Measurements from ENCODE around the gene CENPE.

The CENPE gene

DNA sequence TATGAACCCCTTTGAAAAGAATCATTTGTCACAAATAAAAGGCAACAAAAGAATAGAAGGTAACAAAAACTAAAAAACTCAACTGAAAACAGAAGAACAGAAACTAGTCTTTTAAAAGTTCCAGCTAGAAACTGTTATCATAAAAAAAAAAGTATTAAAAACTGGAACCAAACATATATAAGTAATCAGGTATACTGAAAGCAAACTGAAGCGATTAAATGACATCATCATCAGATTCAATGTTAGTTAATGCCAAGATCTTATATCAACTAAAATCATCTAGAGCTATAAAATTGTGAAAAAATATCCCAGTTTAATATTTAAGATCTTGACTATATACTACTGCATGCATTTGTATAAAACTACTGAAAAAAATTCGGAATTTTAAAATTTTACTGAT lies 36.0 kb downstream of the CENPE start:
- DNase-seq (ENCODE audit: low spot score), result no peak
- H3K27ac ChIP-seq, result no peak overlapping the region
- POLR2A ChIA-PET (ENCODE audit: low non-redundant PET), result no interaction called here
- TF ChIP-seq, protein P1, sequence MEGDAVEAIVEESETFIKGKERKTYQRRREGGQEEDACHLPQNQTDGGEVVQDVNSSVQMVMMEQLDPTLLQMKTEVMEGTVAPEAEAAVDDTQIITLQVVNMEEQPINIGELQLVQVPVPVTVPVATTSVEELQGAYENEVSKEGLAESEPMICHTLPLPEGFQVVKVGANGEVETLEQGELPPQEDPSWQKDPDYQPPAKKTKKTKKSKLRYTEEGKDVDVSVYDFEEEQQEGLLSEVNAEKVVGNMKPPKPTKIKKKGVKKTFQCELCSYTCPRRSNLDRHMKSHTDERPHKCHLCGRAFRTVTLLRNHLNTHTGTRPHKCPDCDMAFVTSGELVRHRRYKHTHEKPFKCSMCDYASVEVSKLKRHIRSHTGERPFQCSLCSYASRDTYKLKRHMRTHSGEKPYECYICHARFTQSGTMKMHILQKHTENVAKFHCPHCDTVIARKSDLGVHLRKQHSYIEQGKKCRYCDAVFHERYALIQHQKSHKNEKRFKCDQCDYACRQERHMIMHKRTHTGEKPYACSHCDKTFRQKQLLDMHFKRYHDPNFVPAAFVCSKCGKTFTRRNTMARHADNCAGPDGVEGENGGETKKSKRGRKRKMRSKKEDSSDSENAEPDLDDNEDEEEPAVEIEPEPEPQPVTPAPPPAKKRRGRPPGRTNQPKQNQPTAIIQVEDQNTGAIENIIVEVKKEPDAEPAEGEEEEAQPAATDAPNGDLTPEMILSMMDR (conservative IDR thresholded peaks at IDR 0.05; ENCODE audit: low read depth), result no peak
- CTCF ChIA-PET, result interaction anchor here (0.6 kb wide), 1 partner anchor 289 kb away, joined by 3 read pairs; no protein-coding TSS in a partner anchor

DNA sequence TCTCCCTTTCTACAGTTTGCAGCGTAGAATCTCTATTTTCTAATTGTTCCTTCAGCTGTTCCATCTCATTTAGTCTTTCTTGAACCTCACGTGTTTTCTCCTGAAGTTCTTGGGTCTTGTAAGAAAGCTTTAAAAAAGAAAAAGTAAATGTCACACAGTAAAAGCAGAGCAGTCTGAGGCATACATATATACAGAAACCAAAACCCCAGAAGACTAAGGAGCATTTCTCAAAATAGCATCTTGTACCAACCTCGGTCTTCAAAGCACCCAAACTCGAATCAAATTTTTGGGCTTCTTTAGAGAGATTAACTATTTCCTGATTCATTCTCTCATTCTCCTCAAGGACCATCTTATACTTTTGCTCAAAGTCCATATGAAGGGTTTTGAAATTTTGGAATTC lies 39.4 kb downstream of the CENPE start:
- TF ChIP-seq, protein P1 (conservative IDR thresholded peaks at IDR 0.05; ENCODE audit: low read depth), result no peak
- DNase-seq (ENCODE audit: low spot score), result no peak
- POLR2A ChIA-PET (ENCODE audit: low non-redundant PET), result no interaction called here

DNA sequence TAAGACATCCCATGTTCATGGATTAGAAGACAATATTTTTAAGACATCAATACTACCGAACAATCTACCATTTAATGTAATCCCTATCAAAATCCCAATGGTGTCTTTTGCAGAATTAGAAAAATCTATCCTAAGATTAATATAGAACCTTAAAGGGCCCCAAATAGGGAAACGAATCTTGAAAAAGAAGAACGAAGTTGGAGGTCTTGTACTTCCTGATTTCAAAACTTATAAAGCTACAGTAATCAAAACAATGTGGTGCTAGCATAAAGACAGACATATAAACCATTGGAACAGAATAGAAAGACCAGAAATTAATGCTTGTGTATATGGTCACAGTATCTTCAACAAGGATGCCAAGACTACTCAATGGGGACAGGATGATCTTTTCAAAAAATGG lies 42.0 kb downstream of the CENPE start:
- DNase-seq (ENCODE audit: low spot score), result no peak
- TF ChIP-seq, protein P1 (conservative IDR thresholded peaks at IDR 0.05; ENCODE audit: low read depth), result no peak
- no peak overlapping the region for H3K27ac ChIP-seq
- ChIA-PET CTCF (no interaction called here), POLR2A (ENCODE audit: low non-redundant PET) (no interaction called here)

More for the DNA sequence above, 39.4 kb downstream of the CENPE start:
- H3K27ac ChIP-seq, result no peak overlapping the region
- CTCF ChIA-PET, result no interaction called here

DNA sequence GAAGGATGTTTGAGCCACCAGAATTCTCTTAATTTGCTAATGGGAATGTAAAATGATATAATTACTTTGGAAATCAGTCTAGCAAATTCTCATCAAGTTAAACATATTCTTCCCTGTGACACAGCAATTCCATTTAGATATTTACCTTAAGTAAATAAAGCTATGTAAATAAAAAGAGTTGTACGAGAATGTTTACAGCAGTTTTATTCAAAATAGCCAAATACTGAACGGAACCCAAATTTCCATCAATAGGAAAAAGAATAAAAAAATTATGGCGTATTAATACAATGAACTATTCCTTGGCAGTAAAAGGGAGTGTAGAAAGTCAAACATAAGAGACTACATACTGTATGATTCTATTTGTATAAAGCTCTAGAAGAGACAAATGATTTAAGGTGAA lies 45.8 kb downstream of the CENPE start:
- DNase-seq (ENCODE audit: low spot score), result no peak
- ChIA-PET CTCF (interaction anchor here (0.6 kb wide), 1 partner anchor 601 kb away, joined by 4 read pairs; no protein-coding TSS in a partner anchor), POLR2A (ENCODE audit: low non-redundant PET) (no interaction called here)
- TF ChIP-seq, protein P1 (conservative IDR thresholded peaks at IDR 0.05; ENCODE audit: low read depth), result no peak
- no peak overlapping the region for H3K27ac ChIP-seq

DNA sequence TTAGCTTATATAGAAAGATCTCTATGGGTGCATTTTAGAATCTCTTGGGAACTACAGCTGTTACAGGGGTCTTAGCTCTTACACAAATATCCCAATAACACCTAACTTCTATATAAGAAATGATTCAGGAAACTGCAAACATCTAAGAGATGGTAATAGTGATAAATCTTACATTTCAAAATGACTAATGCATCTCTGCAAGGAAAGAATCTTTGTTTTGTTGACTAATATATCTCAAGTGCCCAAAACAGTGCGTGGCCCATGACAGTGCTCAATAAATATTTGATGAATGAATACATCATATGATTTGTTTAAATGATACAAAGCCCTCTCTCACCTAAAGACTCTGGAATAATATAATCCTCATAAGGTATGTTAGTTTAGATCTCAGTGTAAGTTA lies 47.5 kb downstream of the CENPE start:
- ChIA-PET POLR2A (ENCODE audit: low non-redundant PET) (no interaction called here), CTCF (no interaction called here)
- TF ChIP-seq, protein P1 (conservative IDR thresholded peaks at IDR 0.05; ENCODE audit: low read depth), result no peak
- no peak overlapping the region for H3K27ac ChIP-seq
- DNase-seq (ENCODE audit: low spot score), result peak; percentile 1

DNA sequence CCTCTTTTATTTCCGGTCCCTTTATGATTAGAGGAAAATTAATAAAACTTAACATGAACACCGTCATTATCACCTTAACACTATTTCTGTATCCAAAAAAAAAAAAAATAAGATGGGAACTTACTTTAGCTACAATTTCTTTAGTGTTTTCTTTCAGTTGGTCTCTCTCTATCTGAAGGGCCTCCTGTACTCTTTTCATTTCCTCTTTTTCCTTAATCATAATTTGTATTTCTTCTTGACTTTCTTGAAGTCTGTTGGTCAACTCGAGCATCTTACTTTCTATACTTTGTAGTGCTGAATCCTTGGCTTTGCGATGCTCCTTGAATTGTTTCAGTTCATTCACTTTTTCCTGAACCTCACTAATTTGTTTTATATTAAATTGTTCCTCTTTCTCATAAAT lies 53.2 kb downstream of the CENPE start:
- ChIA-PET CTCF (no interaction called here), POLR2A (ENCODE audit: low non-redundant PET) (no interaction called here)
- TF ChIP-seq, protein P1 (conservative IDR thresholded peaks at IDR 0.05; ENCODE audit: low read depth), result no peak
- DNase-seq (ENCODE audit: low spot score), result no peak
- no peak overlapping the region for H3K27ac ChIP-seq

DNA sequence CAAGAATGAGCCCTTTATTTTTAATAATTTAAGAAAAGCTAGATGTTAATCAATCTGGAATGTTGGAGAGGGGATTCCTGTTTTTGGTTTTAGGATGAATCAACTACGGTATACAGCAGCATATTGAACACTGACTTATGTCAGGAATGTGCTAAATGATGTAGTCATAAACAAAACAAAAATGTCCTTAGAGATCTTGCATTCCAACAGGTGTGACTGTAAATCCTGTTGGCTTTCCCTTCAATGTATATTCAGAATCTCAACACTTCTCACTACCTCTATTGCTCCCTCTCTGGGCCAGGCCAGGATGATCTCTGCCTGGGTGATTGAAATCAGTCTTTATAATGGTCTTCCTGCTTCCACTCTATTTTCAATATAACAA lies 60.7 kb downstream of the CENPE start:
- no peak overlapping the region for H3K27ac ChIP-seq
- POLR2A ChIA-PET (ENCODE audit: low non-redundant PET), result no interaction called here
- CTCF ChIA-PET, result interaction anchor here (0.5 kb wide), 1 partner anchor 34 kb away, joined by 3 read pairs; no protein-coding TSS in a partner anchor
- peak; percentile 16 for DNase-seq (ENCODE audit: low spot score)
- TF ChIP-seq, protein P1 (conservative IDR thresholded peaks at IDR 0.05; ENCODE audit: low read depth), result no peak
